ENCODE measurements around the gene ERICH6.
"Not testable (repeated sequence)": the region's sequence is repeated elsewhere in the genome, so short reads cannot be mapped to it uniquely, and the experiment has no call there.

GRCh38 chr3:150622955-150623354, 80.8 kb downstream of the ERICH6 start:
- not testable (repeated sequence) for TF ChIP-seq CTCF (IDR thresholded peaks at IDR 0.05); POLR2A (IDR thresholded peaks at IDR 0.05); POLR2AphosphoS5 (IDR thresholded peaks at IDR 0.05; ENCODE audit: insufficient read depth in 1 of 2, low read depth in 1 of 2)
